ENCODE results near the gene OR1L4.

The OR1L4 gene

GRCh38 chr9:122723690-122724089 lies at the start of gene OR1L4:
TSS of gene OR1L4 (plus strand) at chr9:122723990. CDS start at chr9:122723990, 0 bp downstream.
- no peak for DNase-seq (ENCODE audit: low read depth in 2 of 2)

- no peak for DNase-seq (ENCODE audit: low read depth in 2 of 2)
These were observed 38.9 kb upstream of the OR1L4 start for GRCh38 chr9:122684851-122685250.

GRCh38 chr9:122695696-122696095 lies 28.1 kb upstream of the OR1L4 start:
- DNase-seq (ENCODE audit: low read depth in 2 of 2): no peak

- no peak for DNase-seq (ENCODE audit: low read depth in 2 of 2)
These were observed 5.8 kb upstream of the OR1L4 start for GRCh38 chr9:122718038-122718437.

- DNase-seq (ENCODE audit: low read depth in 2 of 2): no peak
These were observed 4.6 kb upstream of the OR1L4 start for GRCh38 chr9:122719218-122719617.

- DNase-seq (ENCODE audit: low read depth in 2 of 2): no peak
These were observed 18.2 kb downstream of the OR1L4 start, which contains the start of gene OR1L6 for GRCh38 chr9:122742003-122742402. TSS of gene OR1L6 (plus strand) at chr9:122742303. CDS start at chr9:122749848, 7,545 bp downstream.

GRCh38 chr9:122754825-122755224 lies 31.0 kb downstream of the OR1L4 start:
- no peak for DNase-seq (ENCODE audit: low read depth in 2 of 2)

GRCh38 chr9:122767817-122768216 lies 44.0 kb downstream of the OR1L4 start:
- DNase-seq (ENCODE audit: low read depth in 2 of 2): no peak

Measured in stimulated activated CD8-positive, alpha-beta memory T cell treated with anti-CD3 and anti-CD28 coated beads, Interleukin-7, amount 100 ng/mL, for 4 hours (primary cell).